Nephron progenitor cell (in vitro differentiated cells): ENCODE measurements around the gene PCDH19.

Source experiments
- DNase-seq: peaks from one replicate; pipeline ENCODE4 v3.0.0; 2021
- H3K27ac Mint-ChIP-seq: 2 replicates; pipeline ENCODE4 v1.8.0; 2021; ENCODE audit warnings: mild to moderate bottlenecking, moderate library complexity, mixed read lengths
- H3K27me3 Mint-ChIP-seq: 2 replicates; pipeline ENCODE4 v1.8.0; 2021; ENCODE audit warnings: mild to moderate bottlenecking, low read depth, mixed read lengths; ENCODE audit not compliant: poor library complexity
- H3K36me3 Mint-ChIP-seq: 2 replicates; pipeline ENCODE4 v1.8.0; 2021; ENCODE audit warnings: low read depth, mixed read lengths
- H3K4me1 Mint-ChIP-seq: 2 replicates; pipeline ENCODE4 v1.8.0; 2021; ENCODE audit warnings: mixed read lengths
- H3K4me3 Mint-ChIP-seq: 2 replicates; pipeline ENCODE4 v1.8.0; 2021; ENCODE audit warnings: mild to moderate bottlenecking, moderate library complexity, mixed read lengths
- H3K9me3 Mint-ChIP-seq: 2 replicates; pipeline ENCODE4 v1.8.0; 2021; ENCODE audit warnings: mild to moderate bottlenecking, moderate library complexity, mixed read lengths
- CTCF ChIP-seq: fragments of 200-600 bp; sonication (generic); IDR thresholded peaks from 2 replicates; pipeline ENCODE4 v1.5.0; 2021; ENCODE audit warnings: antibody characterized with exemption

Gene PCDH19

GRCh38 chrX:100411802-100412715, 2.0 kb upstream of the PCDH19 start:
- Mint-ChIP-seq H3K9me3 (peaks cover 13% of the 10 kb centered on the region), H3K27ac (no peak overlapping the region), H3K27me3 (peaks cover 25% of the 10 kb centered on the region), H3K36me3 (peaks cover 13% of the 10 kb centered on the region), H3K4me3 (peak overlapping the region; percentile 97), H3K4me1 (peaks cover 69% of the 10 kb centered on the region)
- DNase-seq = no peak
- TF ChIP-seq CTCF = no peak

- Mint-ChIP-seq H3K4me1 (peaks cover 69% of the 10 kb centered on the region), H3K4me3 (peak overlapping the region; percentile 97), H3K36me3 (peaks cover 22% of the 10 kb centered on the region), H3K9me3 (peaks cover 22% of the 10 kb centered on the region), H3K27me3 (peaks cover 25% of the 10 kb centered on the region), H3K27ac (no peak overlapping the region)
- peak; percentile 61 for DNase-seq
- no peak for TF ChIP-seq CTCF
Observed at GRCh38 chrX:100410901-100411801, 1.1 kb upstream of the PCDH19 start.

- H3K4me1 Mint-ChIP-seq = peaks cover 66% of the 10 kb centered on the region
- peak; percentile 63 for DNase-seq
Observed at GRCh38 chrX:100408713-100409609, 1.1 kb downstream of the PCDH19 start.

GRCh38 chrX:100407784-100408712, 2.0 kb downstream of the PCDH19 start:
- H3K27me3 Mint-ChIP-seq = peaks cover 23% of the 10 kb centered on the region
- peaks cover 24% of the 10 kb centered on the region for H3K9me3 Mint-ChIP-seq
- peak overlapping the region; percentile 79 for H3K4me3 Mint-ChIP-seq
- peaks cover 66% of the 10 kb centered on the region for H3K4me1 Mint-ChIP-seq
- no peak for TF ChIP-seq CTCF
- H3K27ac Mint-ChIP-seq = no peak overlapping the region
- H3K36me3 Mint-ChIP-seq = peaks cover 25% of the 10 kb centered on the region
- DNase-seq = peak; percentile 42

More at GRCh38 chrX:100408713-100409609, 1.1 kb downstream of the PCDH19 start:
- TF ChIP-seq CTCF = no peak
- H3K36me3 Mint-ChIP-seq = peaks cover 25% of the 10 kb centered on the region
- H3K27ac Mint-ChIP-seq = peak overlapping the region; percentile 64
- H3K4me3 Mint-ChIP-seq = peak overlapping the region; percentile 97
- H3K9me3 Mint-ChIP-seq = peaks cover 24% of the 10 kb centered on the region
- peaks cover 25% of the 10 kb centered on the region for H3K27me3 Mint-ChIP-seq
